Epithelial cell of proximal tubule (primary cell): ENCODE measurements around the gene DBT. TPM values are rescaled to one million over a fixed set of nuclear protein-coding genes. Genes with fewer than 3 reads are reported as not detected.

Experiments
- DNase-seq: peaks from one replicate; pipeline ENCODE4 v3.0.0-alpha.2; 2011; ENCODE audit warnings: low read depth
- H3K4me3 ChIP-seq: 2 replicates; pipeline ENCODE4 v1.5.1; 2011; ENCODE audit warnings: low read depth, mild to moderate bottlenecking, low read length
- CTCF ChIP-seq: conservative IDR thresholded peaks from 2 replicates; pipeline ENCODE4 v1.5.1; 2012; ENCODE audit warnings: low read depth, mild to moderate bottlenecking, low read length
- total RNA-seq: library from RNA; depleted of rRNA; stranded (reverse); fragments of >200 nt; gene quantifications from 2 replicates; pipeline ENCODE4 v1.2.3, GENCODE V29; 2015

The DBT gene
- total RNA-seq, 1 donor from 2014 or later: 3.6 TPM

GRCh38 chr1:100146958-100147357, 102.7 kb downstream of the DBT start:
- H3K4me3 ChIP-seq: no peak overlapping the region
- no peak for TF ChIP-seq CTCF
- DNase-seq: no peak

- no peak for DNase-seq
- TF ChIP-seq CTCF: no peak
- no peak overlapping the region for H3K4me3 ChIP-seq
Observed at GRCh38 chr1:100145116-100145515, 104.5 kb downstream of the DBT start.

GRCh38 chr1:100142343-100142742, 107.3 kb downstream of the DBT start:
- no peak for DNase-seq
- TF ChIP-seq CTCF: no peak
- no peak overlapping the region for H3K4me3 ChIP-seq

GRCh38 chr1:100141192-100141591, 108.4 kb downstream of the DBT start:
- DNase-seq: no peak
- TF ChIP-seq CTCF: no peak
- no peak overlapping the region for H3K4me3 ChIP-seq

- no peak overlapping the region for H3K4me3 ChIP-seq
- DNase-seq: no peak
- no peak for TF ChIP-seq CTCF
Observed at GRCh38 chr1:100137602-100138001, 112.0 kb downstream of the DBT start.

Other genes with a start within 250 kb of the DBT start
- gene SASS6, start 116.9 kb downstream of the DBT start, total RNA-seq: 8.2 TPM in 2 replicates
- 6.7 and 19.0 TPM in 2 replicates for gene TRMT13, start 116.7 kb downstream of the DBT start, total RNA-seq
- 0.07 TPM in 1 of 2 replicates, not detected in the other for gene LRRC39, start 71.6 kb downstream of the DBT start, total RNA-seq
- gene RTCA, start 16.4 kb upstream of the DBT start, total RNA-seq: 32.5 and 40.4 TPM in 2 replicates
- 4.9 and 7.4 TPM in 2 replicates for gene CDC14A, start 102.7 kb upstream of the DBT start, total RNA-seq